MM.1S (cell line): ENCODE results near the gene LDLR.
"Not testable (repeated sequence)": the region's sequence is repeated elsewhere in the genome, so short reads cannot be mapped to it uniquely, and the experiment has no call there.

ENCODE experiments used
- CTCF ChIP-seq: fragments of 300-600 bp; sonication (generic); IDR thresholded peaks from 2 replicates; pipeline ENCODE4 v1.5.1; 2016; ENCODE audit warnings: antibody characterized with exemption, low read length, mixed read lengths
- EZH2 ChIP-seq: fragments of 300-600 bp; sonication (generic); optimal IDR thresholded peaks from 2 replicates; pipeline ENCODE3; 2017; ENCODE audit warnings: low read depth, mild to moderate bottlenecking, antibody characterized with exemption, low read length, mixed read lengths
- EZH2phosphoT487 ChIP-seq: fragments of 300-600 bp; sonication (generic); IDR thresholded peaks from 2 replicates; pipeline ENCODE4 v1.6.1; 2018; ENCODE audit warnings: antibody characterized with exemption, low read length

- TF ChIP-seq CTCF, EZH2phosphoT487, EZH2: not testable (repeated sequence)
These were observed 71.1 kb downstream of the LDLR start for GRCh38 chr19:11160440-11160768.
